SK-N-SH (cell line): Measurements from ENCODE around the gene LPIN1. TPM values are rescaled to one million over a fixed set of nuclear protein-coding genes. Genes with fewer than 3 reads are reported as not detected.

Experiments used
- CTCF ChIA-PET: fragments of 300-600, 350-600 bp; formaldehyde crosslinking; extraction: SDS; loops from one replicate; lab custom pipeline; 2021; lab: Yijun Ruan, JAX
- POLR2A ChIA-PET: fragments of 350-600 bp; sonication (Branson Sonifier 250); formaldehyde crosslinking; extraction: SDS; loops from one replicate; lab custom pipeline; 2020; ENCODE audit warnings: antibody characterized with exemption, inconsistent platforms; lab: Yijun Ruan, JAX
- DNase-seq: peaks from one replicate; pipeline ENCODE4 v3.0.0; 2012
- H2AFZ ChIP-seq: fragments of 200-600 bp; sonication (generic); 2 replicates; pipeline ENCODE4 v1.8.1; 2016; ENCODE audit warnings: antibody characterized with exemption, mild to moderate bottlenecking, low read depth
- H3F3A ChIP-seq: fragments of 200-600 bp; sonication (generic); replicated peaks from 2 replicates; pipeline ENCODE3; 2016; ENCODE audit warnings: antibody characterized with exemption, mild to moderate bottlenecking; ENCODE audit not compliant: insufficient read depth
- H3K27ac ChIP-seq, 2 experiments: fragments of 200-500 bp in 1 of 2; fragments of 200-600 bp in 1 of 2; sonication (Bioruptor generic) in 1 of 2; sonication (generic), shearing (Covaris generic) in 1 of 2; 2 replicates each; pipeline versions ENCODE4 v1.5.1 to v1.6.1; 2014 to 2016; ENCODE audit warnings: low read depth in 2 of 2, inconsistent platforms in 1 of 2, low read length in 1 of 2, mild to moderate bottlenecking in 1 of 2, mixed read lengths in 1 of 2
- H3K27me3 ChIP-seq: fragments of 200-600 bp; sonication (generic), shearing (Covaris generic); 2 replicates; pipeline ENCODE4 v1.6.1; 2016; ENCODE audit warnings: mixed run types; ENCODE audit not compliant: insufficient read depth
- H3K36me3 ChIP-seq, 2 experiments: fragments of 200-500 bp in 1 of 2; fragments of 200-600 bp in 1 of 2; sonication (Bioruptor generic) in 1 of 2; sonication (generic) in 1 of 2; replicated peaks in 1 of 2; 2 replicates each; pipeline versions ENCODE3 to v1.5.1; 2014 to 2016; ENCODE audit warnings: low read length in 1 of 2, mild to moderate bottlenecking in 1 of 2; ENCODE audit not compliant: insufficient read depth in 2 of 2, control insufficient read depth in 1 of 2
- H3K4me1 ChIP-seq, 2 experiments: fragments of 200-500 bp in 1 of 2; fragments of 200-600 bp in 1 of 2; sonication (Bioruptor generic) in 1 of 2; sonication (generic), shearing (Covaris generic) in 1 of 2; 2 replicates each; pipeline versions ENCODE4 v1.5.1 to v1.6.1; 2014 to 2016; ENCODE audit warnings: low read depth in 1 of 2, low read length in 1 of 2, mixed run types in 1 of 2; ENCODE audit not compliant: insufficient read depth in 2 of 2, control insufficient read depth in 1 of 2
- H3K4me2 ChIP-seq: fragments of 200-600 bp; sonication (generic), shearing (Covaris generic); 2 replicates; pipeline ENCODE4 v1.6.1; 2017; ENCODE audit warnings: mixed run types
- H3K4me3 ChIP-seq, 2 experiments: fragments of 200-500 bp in 1 of 2; fragments of 200-600 bp in 1 of 2; sonication (Bioruptor generic) in 1 of 2; sonication (generic), shearing (Covaris generic) in 1 of 2; 2 replicates each; pipeline versions ENCODE4 v1.5.1 to v1.8.1; 2014 to 2016; ENCODE audit warnings: low read depth in 2 of 2, inconsistent platforms in 1 of 2, low read length in 1 of 2, mild to moderate bottlenecking in 1 of 2, mixed read lengths in 1 of 2, moderate library complexity in 1 of 2
- H3K79me2 ChIP-seq: fragments of 200-600 bp; sonication (generic); 2 replicates; pipeline ENCODE4 v1.8.1; 2017; ENCODE audit warnings: mild to moderate bottlenecking; ENCODE audit not compliant: insufficient read depth
- H3K9ac ChIP-seq: fragments of 200-600 bp; sonication (generic); 2 replicates; pipeline ENCODE4 v1.6.1; 2017; ENCODE audit warnings: mixed run types
- H3K9me2 ChIP-seq: fragments of 200-600 bp; sonication (generic); 2 replicates; pipeline ENCODE4 v1.6.1; 2017; ENCODE audit warnings: mixed run types
- H3K9me3 ChIP-seq: fragments of 200-600 bp; sonication (generic); 2 replicates; pipeline ENCODE4 v1.6.1; 2017; ENCODE audit warnings: mixed run types, mild to moderate bottlenecking, moderate library complexity
- H4K20me1 ChIP-seq: fragments of 200-600 bp; sonication (generic); 2 replicates; pipeline ENCODE4 v1.6.1; 2017; ENCODE audit warnings: mild to moderate bottlenecking, mixed run types; ENCODE audit not compliant: insufficient read depth
- CHD2 ChIP-seq: fragments of 150-350 bp; IDR thresholded peaks from 2 replicates; pipeline ENCODE4 v1.6.1; 2018; ENCODE audit warnings: low read length; ENCODE audit not compliant: partially characterized antibody
- FOSL2 ChIP-seq: IDR thresholded peaks from 2 replicates; pipeline ENCODE4 v1.4.0; 2012; ENCODE audit warnings: low read depth, mild to moderate bottlenecking, moderate library complexity, borderline replicate concordance
- GABPA ChIP-seq: IDR thresholded peaks from 2 replicates; pipeline ENCODE4 v1.4.0; 2012; ENCODE audit warnings: low read depth, mild to moderate bottlenecking
- IRF3 ChIP-seq: fragments of 150-350 bp; IDR thresholded peaks from 2 replicates; pipeline ENCODE4 v1.6.1; 2016; ENCODE audit warnings: mild to moderate bottlenecking, low read depth, low read length
- MAX ChIP-seq: IDR thresholded peaks from 2 replicates; pipeline ENCODE4 v1.4.0; 2012; ENCODE audit warnings: low read depth
- MEF2A ChIP-seq: IDR thresholded peaks from 2 replicates; pipeline ENCODE4 v1.4.0; 2012; ENCODE audit warnings: low read depth, borderline replicate concordance
- NFIC ChIP-seq: IDR thresholded peaks from 2 replicates; pipeline ENCODE4 v1.4.0; 2012; ENCODE audit warnings: borderline replicate concordance
- NRF1 ChIP-seq: IDR thresholded peaks from 2 replicates; pipeline ENCODE4 v1.6.1; 2012; ENCODE audit warnings: low read depth, mild to moderate bottlenecking, low read length
- RAD21 ChIP-seq: IDR thresholded peaks from 2 replicates; pipeline ENCODE4 v1.6.1; 2012; ENCODE audit warnings: mild to moderate bottlenecking, low read length
- RCOR1 ChIP-seq: fragments of 150-350 bp; IDR thresholded peaks from 2 replicates; pipeline ENCODE4 v1.6.1; 2017; ENCODE audit warnings: antibody characterized with exemption, low read length
- YY1 ChIP-seq: IDR thresholded peaks from 2 replicates; pipeline ENCODE4 v1.4.0; 2012; ENCODE audit warnings: low read depth, mild to moderate bottlenecking
- WGBS: methylation state at CpG from one replicate; pipeline ENCODE4 v1.1.6; 2017; ENCODE audit warnings: low lambda C conversion rate; 5-methylcytosine and 5-hydroxymethylcytosine counted together
- polyA plus RNA-seq, 3 experiments: library from polyadenylated mRNA; depleted of rRNA; stranded (reverse); fragments of >200 nt; gene quantifications; 2 replicates each; pipeline ENCODE4 v1.2.3, GENCODE V29; 2012
- TF ChIP-seq, protein P1 (sequence below): fragments of 150-350 bp; IDR thresholded peaks from 2 replicates; pipeline ENCODE4 v1.6.1; 2017; ENCODE audit warnings: antibody characterized with exemption, low read length, low read depth, borderline replicate concordance
- TF ChIP-seq, protein P2 (sequence below): fragments of 200-600 bp; sonication (generic); IDR thresholded peaks from 2 replicates; pipeline ENCODE4 v1.6.1; 2017; ENCODE audit warnings: antibody characterized with exemption, mild to moderate bottlenecking, moderate library complexity

LPIN1 gene
- polyA plus RNA-seq, 1 of the 3 experiments (the other 2 are of a cell fraction), result 22.1 TPM

DNA sequence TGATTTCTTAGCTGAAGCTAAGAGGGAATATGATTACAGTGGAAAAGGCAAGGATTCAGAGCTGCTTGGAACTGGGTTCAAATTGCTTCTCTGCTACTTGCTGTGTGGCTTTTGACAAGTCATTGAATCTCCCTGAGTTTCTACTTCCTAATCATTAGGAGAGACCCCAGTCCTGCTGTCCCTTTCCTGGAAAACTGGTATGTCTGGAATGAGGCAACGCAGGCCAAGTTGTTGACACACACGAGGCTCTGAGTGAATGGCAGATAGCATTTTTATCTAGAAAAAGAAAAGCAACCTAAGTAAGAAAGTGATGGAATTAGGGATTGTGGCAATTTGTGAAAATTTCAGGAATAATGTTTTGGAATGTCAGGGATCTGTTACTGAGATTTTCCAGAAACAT, 123.6 kb downstream of the LPIN1 start:
- H3F3A ChIP-seq, result no peaks in the 10 kb centered on the region
- no peak overlapping the region for H3K9ac ChIP-seq
- ChIA-PET CTCF (interaction anchor here (0.8 to 1.0 kb wide), 4 partner anchors 846 to 1137 kb away, joined by 3 read pairs; partner anchors contain the start of gene TRIB2), POLR2A (no interaction called here)
- H2AFZ ChIP-seq, result no peak overlapping the region
- no peak overlapping the region for H3K4me2 ChIP-seq
- 67% methylated on average over 2 of the region's 2 CpGs for WGBS
- no peaks in the 10 kb centered on the region for H3K27me3 ChIP-seq
- H3K4me1 ChIP-seq, result no peaks in the 10 kb centered on the region
- H3K79me2 ChIP-seq, result no peaks in the 10 kb centered on the region
- H3K9me2 ChIP-seq, result no peaks in the 10 kb centered on the region
- no peaks in the 10 kb centered on the region for H3K36me3 ChIP-seq
- H3K9me3 ChIP-seq, result no peaks in the 10 kb centered on the region
- no peak overlapping the region for H3K4me3 ChIP-seq
- DNase-seq, result no peak
- no peak for TF ChIP-seq GABPA
- TF ChIP-seq RAD21, result no peak
- TF ChIP-seq FOSL2, result no peak
- TF ChIP-seq, protein P1, sequence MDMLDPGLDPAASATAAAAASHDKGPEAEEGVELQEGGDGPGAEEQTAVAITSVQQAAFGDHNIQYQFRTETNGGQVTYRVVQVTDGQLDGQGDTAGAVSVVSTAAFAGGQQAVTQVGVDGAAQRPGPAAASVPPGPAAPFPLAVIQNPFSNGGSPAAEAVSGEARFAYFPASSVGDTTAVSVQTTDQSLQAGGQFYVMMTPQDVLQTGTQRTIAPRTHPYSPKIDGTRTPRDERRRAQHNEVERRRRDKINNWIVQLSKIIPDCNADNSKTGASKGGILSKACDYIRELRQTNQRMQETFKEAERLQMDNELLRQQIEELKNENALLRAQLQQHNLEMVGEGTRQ, result no peak
- TF ChIP-seq YY1, result no peak
- TF ChIP-seq NFIC, result no peak
- no peak for TF ChIP-seq MAX
- no peak for TF ChIP-seq RCOR1
- no peak for TF ChIP-seq IRF3
- TF ChIP-seq NRF1, result no peak
- TF ChIP-seq CHD2, result no peak
- H3K27ac ChIP-seq, result no peak overlapping the region
- H4K20me1 ChIP-seq, result no peaks in the 10 kb centered on the region

- Histone ChIP-seq H4K20me1 (no peaks in the 10 kb centered on the region), H3K79me2 (no peaks in the 10 kb centered on the region), H3K4me2 (no peak overlapping the region), H3K4me1 (no peaks in the 10 kb centered on the region), H3F3A (no peaks in the 10 kb centered on the region), H3K9me2 (no peaks in the 10 kb centered on the region), H3K9ac (no peak overlapping the region), H3K27me3 (no peaks in the 10 kb centered on the region), H3K9me3 (no peaks in the 10 kb centered on the region), H3K4me3 (no peak overlapping the region), H3K36me3 (no peaks in the 10 kb centered on the region), H2AFZ (no peak overlapping the region), H3K27ac (no peak overlapping the region)
- CTCF ChIA-PET, result no interaction called here
- 87% methylated on average over 5 of the region's 5 CpGs for WGBS
- POLR2A ChIA-PET, result no interaction called here
- TF ChIP-seq, protein P2, sequence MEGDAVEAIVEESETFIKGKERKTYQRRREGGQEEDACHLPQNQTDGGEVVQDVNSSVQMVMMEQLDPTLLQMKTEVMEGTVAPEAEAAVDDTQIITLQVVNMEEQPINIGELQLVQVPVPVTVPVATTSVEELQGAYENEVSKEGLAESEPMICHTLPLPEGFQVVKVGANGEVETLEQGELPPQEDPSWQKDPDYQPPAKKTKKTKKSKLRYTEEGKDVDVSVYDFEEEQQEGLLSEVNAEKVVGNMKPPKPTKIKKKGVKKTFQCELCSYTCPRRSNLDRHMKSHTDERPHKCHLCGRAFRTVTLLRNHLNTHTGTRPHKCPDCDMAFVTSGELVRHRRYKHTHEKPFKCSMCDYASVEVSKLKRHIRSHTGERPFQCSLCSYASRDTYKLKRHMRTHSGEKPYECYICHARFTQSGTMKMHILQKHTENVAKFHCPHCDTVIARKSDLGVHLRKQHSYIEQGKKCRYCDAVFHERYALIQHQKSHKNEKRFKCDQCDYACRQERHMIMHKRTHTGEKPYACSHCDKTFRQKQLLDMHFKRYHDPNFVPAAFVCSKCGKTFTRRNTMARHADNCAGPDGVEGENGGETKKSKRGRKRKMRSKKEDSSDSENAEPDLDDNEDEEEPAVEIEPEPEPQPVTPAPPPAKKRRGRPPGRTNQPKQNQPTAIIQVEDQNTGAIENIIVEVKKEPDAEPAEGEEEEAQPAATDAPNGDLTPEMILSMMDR, result no peak
- TF ChIP-seq MEF2A, result no peak
- TF ChIP-seq NRF1, result no peak
- TF ChIP-seq NFIC, result no peak
- no peak for TF ChIP-seq FOSL2
- DNase-seq, result no peak
Measured at GRCh38 chr2:11870584-11870983, 124.2 kb downstream of the LPIN1 start.
